Measurements from ENCODE around the gene B3GNT8. TPM values are rescaled to one million over a fixed set of nuclear protein-coding genes. Genes with fewer than 3 reads are reported as not detected.
"Not testable (repeated sequence)": the region's sequence is repeated elsewhere in the genome, so short reads cannot be mapped to it uniquely, and the experiment has no call there.

Gene B3GNT8
- total RNA-seq, 5 donors from 2014 or later (not counting 1 experiment from before 2014, with no cell fraction given), result 0.76 to 5.0 (median 1.3) TPM

- H3K4me1 ChIP-seq (ENCODE audit: control insufficient read depth in 1 of 2, extremely low read depth in 1 of 2, insufficient read depth in 2 of 2, low read length in 2 of 2); H3K9me3 Mint-ChIP-seq; H3K27me3 Mint-ChIP-seq; H3K27ac ChIP-seq (ENCODE audit: low read length); H3K9me3 ChIP-seq; DNase-seq; H3K27me3 ChIP-seq (replicated peaks in 1 of 2; ENCODE audit: control insufficient read depth in 2 of 2, extremely low read depth in 1 of 2, insufficient read depth in 2 of 2, low read length in 1 of 2); H3K27ac Mint-ChIP-seq; H3K4me3 Mint-ChIP-seq; POLR2A ChIA-PET; H3K4me3 ChIP-seq (ENCODE audit: control insufficient read depth in 1 of 2, extremely low read depth in 1 of 2, low read length in 1 of 2); ATAC-seq (replicated peaks in 1 of 4): not testable (repeated sequence)
- H3K36me3 ChIP-seq (ENCODE audit: control insufficient read depth in 2 of 2, extremely low read depth in 1 of 2, insufficient read depth in 1 of 2, low read length in 1 of 2), result peaks cover 7 to 12% of the 10 kb centered on the region in 2 donors
- Mint-ChIP-seq H3K36me3 (peaks cover 15% of the 10 kb centered on the region), H3K4me1 (peaks cover 8 to 11% (median 10%) of the 10 kb centered on the region in 3 donors)
- WGBS (ENCODE audit: insufficient coverage), result 98% methylated on average over 7 of the region's 8 CpGs
- CTCF ChIA-PET, result interaction anchor here in 1 of 2 donors (0.6 to 0.9 kb wide), 4 partner anchors 34 to 199 kb away, joined by 3 to 4 read pairs (median 3); no protein-coding TSS in a partner anchor
Measured at GRCh38 chr19:41381536-41381935, 45.6 kb downstream of the B3GNT8 start.

DNA sequence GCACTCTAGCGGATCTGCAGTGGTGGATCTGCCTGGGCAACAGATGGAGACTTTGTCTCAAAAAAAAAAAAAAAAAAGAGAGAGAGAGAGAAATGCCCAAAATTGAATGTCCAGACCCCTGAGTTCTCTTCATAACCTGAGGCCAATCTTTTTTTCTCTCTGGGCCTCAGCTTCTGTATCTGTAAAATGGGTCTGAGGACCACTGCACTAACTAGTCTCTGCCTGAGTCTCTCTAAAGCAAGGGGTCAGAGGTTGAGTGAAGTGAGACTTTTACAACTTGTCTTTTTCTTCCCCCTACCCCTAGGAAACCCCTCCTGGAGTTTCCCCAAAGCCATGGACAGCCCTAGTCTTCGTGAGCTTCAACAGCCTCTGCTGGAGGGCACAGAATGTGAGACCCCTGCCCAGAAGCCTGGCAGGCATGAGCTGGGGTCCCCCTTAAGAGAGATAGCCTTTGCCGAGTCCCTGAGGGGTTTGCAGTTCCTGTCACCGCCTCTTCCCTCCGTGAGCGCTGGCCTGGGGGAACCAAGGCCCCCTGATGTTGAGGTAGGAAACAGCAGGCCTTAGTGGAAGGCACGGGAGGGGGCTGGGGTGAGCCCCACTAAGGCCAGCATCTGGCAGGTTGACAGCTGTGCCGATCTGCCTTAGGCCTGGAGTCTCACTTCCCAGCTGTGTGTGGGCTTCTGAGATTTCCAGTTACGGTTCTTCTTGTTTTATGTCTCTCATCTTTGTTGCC lies 49.0 kb downstream of the B3GNT8 start:
- Histone ChIP-seq H3K4me3 (ENCODE audit: control insufficient read depth in 1 of 2, extremely low read depth in 1 of 2, low read length in 1 of 2) (no peak overlapping the region), H3K27me3 (replicated peaks in 1 of 2; ENCODE audit: control insufficient read depth in 2 of 2, extremely low read depth in 1 of 2, insufficient read depth in 2 of 2, low read length in 1 of 2) (no peaks in the 10 kb centered on the region), H3K4me1 (ENCODE audit: control insufficient read depth in 1 of 2, extremely low read depth in 1 of 2, insufficient read depth in 2 of 2, low read length in 2 of 2) (peaks cover 0 to 14% of the 10 kb centered on the region in 2 experiments), H3K36me3 (ENCODE audit: control insufficient read depth in 2 of 2, extremely low read depth in 1 of 2, insufficient read depth in 1 of 2, low read length in 1 of 2) (peaks cover 0 to 4% of the 10 kb centered on the region in 2 donors), H3K27ac (ENCODE audit: low read length) (no peak overlapping the region), H3K9me3 (no peaks in the 10 kb centered on the region)
- ChIA-PET POLR2A (no interaction called here), CTCF (interaction anchor here in 1 of 2 donors (0.6 kb wide), 1 partner anchor 11 kb away, joined by 3 read pairs; no protein-coding TSS in a partner anchor)
- Mint-ChIP-seq H3K4me1 (peaks cover 14 to 17% (median 16%) of the 10 kb centered on the region in 3 donors), H3K36me3 (peaks cover 5% of the 10 kb centered on the region), H3K27ac (peak overlapping the region in 1 of 2 donors; percentile 24), H3K27me3 (no peaks in the 10 kb centered on the region), H3K9me3 (no peaks in the 10 kb centered on the region), H3K4me3 (peak overlapping the region in 1 of 3 donors; percentile 76)
- DNase-seq, result peak in 14 of 35 experiments; percentile 12 to 49 (median 29)
- peak; percentile 39 to 82 (median 48) for ATAC-seq (replicated peaks in 1 of 4)
- WGBS (ENCODE audit: insufficient coverage), result 54% methylated on average over 5 of the region's 9 CpGs

DNA sequence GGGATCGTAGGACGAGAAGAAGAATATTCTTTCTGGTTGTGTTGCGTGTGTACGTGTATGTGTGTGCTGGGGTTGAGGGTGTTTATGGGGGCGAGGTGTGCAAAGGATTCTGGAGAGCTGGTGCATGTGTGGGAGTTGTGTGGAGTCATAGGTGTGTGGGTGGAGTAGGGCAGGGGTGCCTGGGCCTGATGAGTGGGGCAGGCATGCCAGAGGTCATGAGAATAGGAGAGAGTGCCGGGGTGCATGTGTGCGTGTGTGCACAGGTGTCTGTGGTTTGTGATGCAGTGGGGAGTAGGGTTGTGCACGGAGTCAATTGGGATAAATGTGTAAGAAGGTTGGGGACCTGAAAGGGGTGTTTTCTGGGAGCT lies 50.2 kb downstream of the B3GNT8 start:
- ATAC-seq (replicated peaks in 1 of 4) (peak; percentile 29 to 48 (median 43)), DNase-seq (peak in 1 of 35 experiments; percentile 13)
- Histone ChIP-seq H3K36me3 (ENCODE audit: control insufficient read depth in 2 of 2, extremely low read depth in 1 of 2, insufficient read depth in 1 of 2, low read length in 1 of 2) (peaks cover 0 to 4% of the 10 kb centered on the region in 2 donors), H3K27me3 (replicated peaks in 1 of 2; ENCODE audit: control insufficient read depth in 2 of 2, extremely low read depth in 1 of 2, insufficient read depth in 2 of 2, low read length in 1 of 2) (no peaks in the 10 kb centered on the region), H3K4me3 (ENCODE audit: control insufficient read depth in 1 of 2, extremely low read depth in 1 of 2, low read length in 1 of 2) (peak overlapping the region; percentile 52 to 58), H3K27ac (ENCODE audit: low read length) (no peak overlapping the region), H3K4me1 (ENCODE audit: control insufficient read depth in 1 of 2, extremely low read depth in 1 of 2, insufficient read depth in 2 of 2, low read length in 2 of 2) (peaks cover 0 to 14% of the 10 kb centered on the region in 2 experiments), H3K9me3 (no peaks in the 10 kb centered on the region)
- H3K27ac Mint-ChIP-seq, result peak overlapping the region; percentile 75 to 92
- H3K9me3 Mint-ChIP-seq, result no peaks in the 10 kb centered on the region
- CTCF ChIA-PET, result interaction anchor here in 1 of 2 donors (0.5 kb wide), 1 partner anchor 7 kb away, joined by 4 read pairs; no protein-coding TSS in a partner anchor
- H3K4me1 Mint-ChIP-seq, result peaks cover 14 to 17% (median 16%) of the 10 kb centered on the region in 3 donors
- H3K36me3 Mint-ChIP-seq, result no peaks in the 10 kb centered on the region
- H3K4me3 Mint-ChIP-seq, result peak overlapping the region; percentile 76 to 83 (median 82)
- no peaks in the 10 kb centered on the region for H3K27me3 Mint-ChIP-seq
- POLR2A ChIA-PET, result no interaction called here
- 58% methylated on average over 8 of the region's 8 CpGs for WGBS (ENCODE audit: insufficient coverage)

DNA sequence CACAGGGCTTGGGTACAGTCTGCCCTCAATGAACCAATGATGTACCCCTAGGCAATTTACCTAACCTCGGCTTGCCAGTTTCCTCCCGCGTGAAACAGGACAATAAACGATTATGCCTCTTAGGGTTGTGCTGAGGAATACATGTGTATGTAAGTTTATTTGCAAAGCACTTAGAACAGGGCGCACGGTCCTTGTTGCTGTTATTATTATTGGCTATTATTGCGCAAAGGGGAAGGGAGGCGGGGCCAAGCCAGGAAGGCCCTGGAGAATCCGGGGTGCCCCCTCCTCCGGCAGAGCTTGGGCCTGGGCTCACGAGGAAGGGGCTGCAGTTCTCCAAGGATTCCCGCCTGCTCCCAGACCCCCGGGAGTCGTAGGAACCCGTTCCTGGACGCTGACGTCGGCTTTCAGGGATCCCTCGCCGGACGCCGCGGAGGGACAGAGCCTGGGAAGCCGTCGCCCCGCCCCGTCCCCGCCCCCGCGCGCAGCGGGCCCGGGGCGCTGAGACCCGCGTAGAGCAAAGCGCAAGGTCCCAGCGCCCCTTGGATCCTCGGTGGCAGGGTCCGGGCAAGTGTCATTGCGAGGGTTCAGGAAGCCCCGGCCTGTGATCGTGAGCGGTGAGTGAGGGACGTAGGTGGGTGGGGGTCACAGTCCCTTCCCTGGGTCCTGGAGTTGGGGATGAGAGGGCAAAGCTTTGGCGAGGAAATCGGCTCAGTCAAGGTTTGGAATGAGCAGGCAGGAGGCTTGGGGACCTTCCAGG lies 50.8 kb downstream of the B3GNT8 start, which contains the start of gene TMEM91:
Gene TMEM91, plus strand, starts transcription at position 293 of the 757 bp plus-strand sequence. CDS start 1,777 bp downstream, outside the sequence.
- peaks cover 0 to 14% of the 10 kb centered on the region in 2 experiments for H3K4me1 ChIP-seq (ENCODE audit: control insufficient read depth in 1 of 2, extremely low read depth in 1 of 2, insufficient read depth in 2 of 2, low read length in 2 of 2)
- DNase-seq (peak in 5 of 35 experiments; percentile 14 to 34 (median 22)), ATAC-seq (replicated peaks in 1 of 4) (peak; percentile 46 to 68 (median 58))
- H3K27me3 Mint-ChIP-seq, result no peaks in the 10 kb centered on the region
- peaks cover 14 to 18% (median 17%) of the 10 kb centered on the region in 3 donors for H3K4me1 Mint-ChIP-seq
- H3K36me3 Mint-ChIP-seq, result no peaks in the 10 kb centered on the region
- peak within 1 kb of the TSS; percentile 76 to 83 (median 82) for H3K4me3 Mint-ChIP-seq
- POLR2A ChIA-PET, result interaction anchor here in 1 of 2 donors (0.7 kb wide), 1 partner anchor 10 kb away, joined by 5 read pairs; no protein-coding TSS in a partner anchor
- H3K27me3 ChIP-seq (replicated peaks in 1 of 2; ENCODE audit: control insufficient read depth in 2 of 2, extremely low read depth in 1 of 2, insufficient read depth in 2 of 2, low read length in 1 of 2), result no peaks in the 10 kb centered on the region
- H3K4me3 ChIP-seq (ENCODE audit: control insufficient read depth in 1 of 2, extremely low read depth in 1 of 2, low read length in 1 of 2), result peak within 1 kb of the TSS; percentile 52 to 58
- H3K27ac Mint-ChIP-seq, result peak within 1 kb of the TSS; percentile 75 to 92
- H3K9me3 ChIP-seq, result no peaks in the 10 kb centered on the region
- peaks cover 0 to 6% of the 10 kb centered on the region in 2 donors for H3K36me3 ChIP-seq (ENCODE audit: control insufficient read depth in 2 of 2, extremely low read depth in 1 of 2, insufficient read depth in 1 of 2, low read length in 1 of 2)
- 17% methylated on average over 42 of the region's 47 CpGs for WGBS (ENCODE audit: insufficient coverage)
- H3K27ac ChIP-seq (ENCODE audit: low read length), result no peak within 1 kb of the TSS
- no peaks in the 10 kb centered on the region for H3K9me3 Mint-ChIP-seq
- CTCF ChIA-PET, result interaction anchor here in 1 of 2 donors (0.5 kb wide), 1 partner anchor 8 kb away, joined by 4 read pairs; no protein-coding TSS in a partner anchor

Other genes with a start within 250 kb of the B3GNT8 start
- 1 to 10 TPM in 1 of 5 donors, under 1 TPM in 3, not detected in 1; 0.20 to 1.2 (median 0.51) TPM for gene CYP2S1, start 234.2 kb downstream of the B3GNT8 start, total RNA-seq
- under 1 TPM in 3 of 5 donors, not detected in 2; 0.16 to 0.70 (median 0.47) TPM for gene AXL, start 208.2 kb downstream of the B3GNT8 start, total RNA-seq
- 100 to 1,000 TPM; 275 to 350 (median 307) TPM for gene HNRNPUL1, start 163.0 kb downstream of the B3GNT8 start, total RNA-seq
- gene CCDC97, start 117.2 kb downstream of the B3GNT8 start, total RNA-seq, result 10 to 100 TPM; 38.9 to 61.5 (median 55.1) TPM
- gene TGFB1, start 73.5 kb downstream of the B3GNT8 start, total RNA-seq, result 100 to 1,000 TPM; 170 to 412 (median 206) TPM
- 10 to 100 TPM; 15.3 to 27.9 (median 16.4) TPM for gene B9D2, start 63.2 kb downstream of the B3GNT8 start, total RNA-seq
- gene TMEM91, start 50.8 kb downstream of the B3GNT8 start, total RNA-seq, result 10 to 100 TPM in 3 of 5 donors, 1 to 10 TPM in 2; 9.9 to 14.7 (median 13.2) TPM
- 10 to 100 TPM; 12.4 to 32.8 (median 27.1) TPM for gene EXOSC5, start 30.0 kb downstream of the B3GNT8 start, total RNA-seq
- gene BCKDHA, start 29.6 kb downstream of the B3GNT8 start, total RNA-seq, result 10 to 100 TPM; 13.0 to 28.6 (median 27.0) TPM
- 10 to 100 TPM; 19.5 to 33.9 (median 24.7) TPM for gene DMAC2, start 12.5 kb upstream of the B3GNT8 start, total RNA-seq
- gene ERICH4, start 15.8 kb upstream of the B3GNT8 start, total RNA-seq, result under 1 TPM in 2 of 5 donors, not detected in 3; 0.29 to 0.55 TPM
- 10 to 100 TPM; 34.5 to 63.1 (median 40.3) TPM for gene CEACAM21, start 148.8 kb upstream of the B3GNT8 start, total RNA-seq
- 1 to 10 TPM in 1 of 5 donors, under 1 TPM in 3, not detected in 1; 0.46 to 1.0 (median 0.68) TPM for gene CEACAM4, start 199.7 kb upstream of the B3GNT8 start, total RNA-seq

Measured in T-cell (primary cell).